ENCODE results near the gene LMAN2L. TPM values are rescaled to one million over a fixed set of nuclear protein-coding genes. Genes with fewer than 3 reads are reported as not detected.
A peak's percentile ranks its signal among the peaks of the same experiment; 100 is the strongest.

Gene LMAN2L
- total and polyA plus RNA-seq, 2 of the 8 experiments (the other 6 are each of a cell fraction or from before 2014, with no cell fraction given): 14.3 to 17.6 TPM

DNA sequence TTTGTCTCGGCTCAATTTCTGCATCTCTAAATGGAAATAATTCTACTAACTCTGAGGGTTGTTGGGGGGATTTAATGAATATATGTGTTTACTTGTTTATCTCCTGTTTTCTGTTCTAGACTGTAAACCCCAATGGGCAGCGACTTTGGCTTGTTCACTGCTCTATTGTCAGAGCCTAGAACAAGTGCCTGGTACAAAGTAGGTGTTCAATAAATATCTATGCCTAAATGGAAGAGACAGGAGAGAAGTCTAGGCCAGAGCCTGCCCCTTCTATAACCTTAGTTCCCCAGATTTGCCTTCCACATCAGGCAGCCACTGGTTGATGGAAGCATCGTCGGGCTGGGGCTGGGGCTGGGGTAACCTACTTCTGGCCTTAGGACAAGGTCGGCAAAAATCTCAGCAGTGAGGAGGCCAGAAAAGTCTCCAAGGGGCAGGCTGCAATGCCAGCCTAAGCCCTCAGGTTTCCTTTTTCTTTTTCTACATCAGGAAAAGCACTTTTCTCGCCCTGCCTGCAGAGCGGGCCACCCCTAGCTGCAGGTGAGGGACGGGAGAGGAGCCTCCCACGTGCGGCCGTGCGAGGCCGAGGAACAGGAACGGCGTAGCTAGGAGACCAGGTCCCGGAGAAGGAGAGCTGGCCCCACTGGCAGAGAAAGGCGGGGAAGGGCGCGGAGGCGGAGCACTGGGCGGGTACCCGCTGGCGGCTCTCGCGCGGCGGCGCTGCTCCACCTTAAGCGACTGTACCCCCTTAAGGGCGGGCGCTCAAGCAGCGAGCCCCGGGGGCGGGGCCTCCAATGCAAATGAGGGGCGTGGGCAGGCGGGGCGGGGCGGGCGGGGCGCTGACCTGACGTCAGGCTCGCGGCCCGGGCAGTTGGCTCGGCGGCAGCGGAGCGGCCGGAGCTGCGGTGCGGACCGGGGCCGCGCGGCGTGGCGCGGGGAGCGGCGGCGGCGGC is 20.4 kb upstream of the LMAN2L start, which contains the start of gene CNNM4 (continued):
- TF ChIP-seq, protein P1, sequence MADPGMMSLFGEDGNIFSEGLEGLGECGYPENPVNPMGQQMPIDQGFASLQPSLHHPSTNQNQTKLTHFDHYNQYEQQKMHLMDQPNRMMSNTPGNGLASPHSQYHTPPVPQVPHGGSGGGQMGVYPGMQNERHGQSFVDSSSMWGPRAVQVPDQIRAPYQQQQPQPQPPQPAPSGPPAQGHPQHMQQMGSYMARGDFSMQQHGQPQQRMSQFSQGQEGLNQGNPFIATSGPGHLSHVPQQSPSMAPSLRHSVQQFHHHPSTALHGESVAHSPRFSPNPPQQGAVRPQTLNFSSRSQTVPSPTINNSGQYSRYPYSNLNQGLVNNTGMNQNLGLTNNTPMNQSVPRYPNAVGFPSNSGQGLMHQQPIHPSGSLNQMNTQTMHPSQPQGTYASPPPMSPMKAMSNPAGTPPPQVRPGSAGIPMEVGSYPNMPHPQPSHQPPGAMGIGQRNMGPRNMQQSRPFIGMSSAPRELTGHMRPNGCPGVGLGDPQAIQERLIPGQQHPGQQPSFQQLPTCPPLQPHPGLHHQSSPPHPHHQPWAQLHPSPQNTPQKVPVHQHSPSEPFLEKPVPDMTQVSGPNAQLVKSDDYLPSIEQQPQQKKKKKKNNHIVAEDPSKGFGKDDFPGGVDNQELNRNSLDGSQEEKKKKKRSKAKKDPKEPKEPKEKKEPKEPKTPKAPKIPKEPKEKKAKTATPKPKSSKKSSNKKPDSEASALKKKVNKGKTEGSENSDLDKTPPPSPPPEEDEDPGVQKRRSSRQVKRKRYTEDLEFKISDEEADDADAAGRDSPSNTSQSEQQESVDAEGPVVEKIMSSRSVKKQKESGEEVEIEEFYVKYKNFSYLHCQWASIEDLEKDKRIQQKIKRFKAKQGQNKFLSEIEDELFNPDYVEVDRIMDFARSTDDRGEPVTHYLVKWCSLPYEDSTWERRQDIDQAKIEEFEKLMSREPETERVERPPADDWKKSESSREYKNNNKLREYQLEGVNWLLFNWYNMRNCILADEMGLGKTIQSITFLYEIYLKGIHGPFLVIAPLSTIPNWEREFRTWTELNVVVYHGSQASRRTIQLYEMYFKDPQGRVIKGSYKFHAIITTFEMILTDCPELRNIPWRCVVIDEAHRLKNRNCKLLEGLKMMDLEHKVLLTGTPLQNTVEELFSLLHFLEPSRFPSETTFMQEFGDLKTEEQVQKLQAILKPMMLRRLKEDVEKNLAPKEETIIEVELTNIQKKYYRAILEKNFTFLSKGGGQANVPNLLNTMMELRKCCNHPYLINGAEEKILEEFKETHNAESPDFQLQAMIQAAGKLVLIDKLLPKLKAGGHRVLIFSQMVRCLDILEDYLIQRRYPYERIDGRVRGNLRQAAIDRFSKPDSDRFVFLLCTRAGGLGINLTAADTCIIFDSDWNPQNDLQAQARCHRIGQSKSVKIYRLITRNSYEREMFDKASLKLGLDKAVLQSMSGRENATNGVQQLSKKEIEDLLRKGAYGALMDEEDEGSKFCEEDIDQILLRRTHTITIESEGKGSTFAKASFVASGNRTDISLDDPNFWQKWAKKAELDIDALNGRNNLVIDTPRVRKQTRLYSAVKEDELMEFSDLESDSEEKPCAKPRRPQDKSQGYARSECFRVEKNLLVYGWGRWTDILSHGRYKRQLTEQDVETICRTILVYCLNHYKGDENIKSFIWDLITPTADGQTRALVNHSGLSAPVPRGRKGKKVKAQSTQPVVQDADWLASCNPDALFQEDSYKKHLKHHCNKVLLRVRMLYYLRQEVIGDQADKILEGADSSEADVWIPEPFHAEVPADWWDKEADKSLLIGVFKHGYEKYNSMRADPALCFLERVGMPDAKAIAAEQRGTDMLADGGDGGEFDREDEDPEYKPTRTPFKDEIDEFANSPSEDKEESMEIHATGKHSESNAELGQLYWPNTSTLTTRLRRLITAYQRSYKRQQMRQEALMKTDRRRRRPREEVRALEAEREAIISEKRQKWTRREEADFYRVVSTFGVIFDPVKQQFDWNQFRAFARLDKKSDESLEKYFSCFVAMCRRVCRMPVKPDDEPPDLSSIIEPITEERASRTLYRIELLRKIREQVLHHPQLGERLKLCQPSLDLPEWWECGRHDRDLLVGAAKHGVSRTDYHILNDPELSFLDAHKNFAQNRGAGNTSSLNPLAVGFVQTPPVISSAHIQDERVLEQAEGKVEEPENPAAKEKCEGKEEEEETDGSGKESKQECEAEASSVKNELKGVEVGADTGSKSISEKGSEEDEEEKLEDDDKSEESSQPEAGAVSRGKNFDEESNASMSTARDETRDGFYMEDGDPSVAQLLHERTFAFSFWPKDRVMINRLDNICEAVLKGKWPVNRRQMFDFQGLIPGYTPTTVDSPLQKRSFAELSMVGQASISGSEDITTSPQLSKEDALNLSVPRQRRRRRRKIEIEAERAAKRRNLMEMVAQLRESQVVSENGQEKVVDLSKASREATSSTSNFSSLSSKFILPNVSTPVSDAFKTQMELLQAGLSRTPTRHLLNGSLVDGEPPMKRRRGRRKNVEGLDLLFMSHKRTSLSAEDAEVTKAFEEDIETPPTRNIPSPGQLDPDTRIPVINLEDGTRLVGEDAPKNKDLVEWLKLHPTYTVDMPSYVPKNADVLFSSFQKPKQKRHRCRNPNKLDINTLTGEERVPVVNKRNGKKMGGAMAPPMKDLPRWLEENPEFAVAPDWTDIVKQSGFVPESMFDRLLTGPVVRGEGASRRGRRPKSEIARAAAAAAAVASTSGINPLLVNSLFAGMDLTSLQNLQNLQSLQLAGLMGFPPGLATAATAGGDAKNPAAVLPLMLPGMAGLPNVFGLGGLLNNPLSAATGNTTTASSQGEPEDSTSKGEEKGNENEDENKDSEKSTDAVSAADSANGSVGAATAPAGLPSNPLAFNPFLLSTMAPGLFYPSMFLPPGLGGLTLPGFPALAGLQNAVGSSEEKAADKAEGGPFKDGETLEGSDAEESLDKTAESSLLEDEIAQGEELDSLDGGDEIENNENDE (IDR thresholded peaks at IDR 0.05; ENCODE audit: insufficient replicate concordance, low read length): no peak
- TF ChIP-seq GABPA (IDR thresholded peaks at IDR 0.05; ENCODE audit: borderline replicate concordance, insufficient read depth, low read length) (no peak), SUZ12 (IDR thresholded peaks at IDR 0.05; ENCODE audit: low read length) (no peak), CREB1 (IDR thresholded peaks at IDR 0.05) (peak; percentile 21; the same call in 1 of the 2 replicates), PHF8 (conservative IDR thresholded peaks at IDR 0.05; ENCODE audit: low read depth, low read length) (no peak; the same call in 1 of the 2 replicates), KDM5A (IDR thresholded peaks at IDR 0.05; ENCODE audit: low read length) (no peak), SIRT6 (IDR thresholded peaks at IDR 0.05; ENCODE audit: low read length) (no peak)
- TF ChIP-seq, protein P2, sequence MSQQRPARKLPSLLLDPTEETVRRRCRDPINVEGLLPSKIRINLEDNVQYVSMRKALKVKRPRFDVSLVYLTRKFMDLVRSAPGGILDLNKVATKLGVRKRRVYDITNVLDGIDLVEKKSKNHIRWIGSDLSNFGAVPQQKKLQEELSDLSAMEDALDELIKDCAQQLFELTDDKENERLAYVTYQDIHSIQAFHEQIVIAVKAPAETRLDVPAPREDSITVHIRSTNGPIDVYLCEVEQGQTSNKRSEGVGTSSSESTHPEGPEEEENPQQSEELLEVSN (IDR thresholded peaks at IDR 0.05): peak; percentile 93

All from H1 (cell line).